SK-N-SH treated with all-trans-retinoic acid at 6 μM for 48 hours (cell line): ENCODE measurements around the gene STX10.

ENCODE experiments used
- ATAC-seq: fragments of 200-7000 bp; cut with Tn5 transposase; 3 replicates; pipeline ENCODE4 v1.9.1; 2020; ENCODE audit warnings: mild to moderate bottlenecking, moderate library complexity
- BACH2 ChIP-seq: fragments of 250-450 bp; sonication (Bioruptor Pico); IDR thresholded peaks from 2 replicates; pipeline ENCODE4 v1.9.0; 2021; ENCODE audit warnings: mild to moderate bottlenecking, borderline replicate concordance
- CSDC2 ChIP-seq: fragments of 250-450 bp; sonication (Bioruptor Pico); IDR thresholded peaks from 2 replicates; pipeline ENCODE4 v1.5.0; 2020; ENCODE audit warnings: mild to moderate bottlenecking, moderate library complexity
- ESRRG ChIP-seq: fragments of 250-450 bp; sonication (Bioruptor Pico); IDR thresholded peaks from 2 replicates; pipeline ENCODE4 v1.6.1; 2021; ENCODE audit warnings: mild to moderate bottlenecking
- GLIS3 ChIP-seq: fragments of 250-450 bp; sonication (Bioruptor Pico); IDR thresholded peaks from 2 replicates; pipeline ENCODE4 v1.5.0; 2020; ENCODE audit warnings: mild to moderate bottlenecking, moderate library complexity
- ISL1 ChIP-seq: fragments of 250-450 bp; sonication (Bioruptor Pico); IDR thresholded peaks from 2 replicates; pipeline ENCODE4 v2.1.2; 2022; ENCODE audit warnings: mild to moderate bottlenecking, moderate library complexity
- OSR1 ChIP-seq: fragments of 250-450 bp; sonication (Bioruptor Pico); IDR thresholded peaks from 2 replicates; pipeline ENCODE4 v1.8.0; 2022; ENCODE audit warnings: moderate library complexity, mild to moderate bottlenecking, inconsistent platforms
- RARB ChIP-seq: fragments of 250-450 bp; sonication (Bioruptor Pico); IDR thresholded peaks from 2 replicates; pipeline ENCODE4 v1.8.0; 2021; ENCODE audit warnings: mild to moderate bottlenecking, moderate library complexity
- SNAI2 ChIP-seq: fragments of 250-450 bp; sonication (Bioruptor Pico); IDR thresholded peaks from 2 replicates; pipeline ENCODE4 v1.5.0; 2020; ENCODE audit warnings: mild to moderate bottlenecking, moderate library complexity
- TCF4 ChIP-seq: fragments of 250-450 bp; sonication (Bioruptor Pico); IDR thresholded peaks from 2 replicates; pipeline ENCODE4 v1.8.0; 2021; ENCODE audit warnings: mild to moderate bottlenecking, moderate library complexity, borderline replicate concordance
- TOX ChIP-seq: fragments of 250-450 bp; sonication (Bioruptor Pico); IDR thresholded peaks from 2 replicates; pipeline ENCODE4 v1.8.0; 2021; ENCODE audit warnings: mild to moderate bottlenecking, moderate library complexity, borderline replicate concordance
- ZFP3 ChIP-seq: fragments of 250-450 bp; sonication (Bioruptor Pico); IDR thresholded peaks from 2 replicates; pipeline ENCODE4 v1.5.0; 2020; ENCODE audit warnings: mild to moderate bottlenecking, moderate library complexity
- ZFP30 ChIP-seq: fragments of 450-650 bp; formaldehyde crosslinking; IDR thresholded peaks from 2 replicates; pipeline ENCODE4 v1.5.0; 2022; ENCODE audit warnings: mild to moderate bottlenecking, moderate library complexity
- ZNF565 ChIP-seq: fragments of 450-650 bp; formaldehyde crosslinking; conservative IDR thresholded peaks from 2 replicates; pipeline ENCODE4 v1.5.0; 2020; ENCODE audit warnings: low read depth, mild to moderate bottlenecking, moderate library complexity
- ZNF70 ChIP-seq: fragments of 450-650 bp; formaldehyde crosslinking; IDR thresholded peaks from 2 replicates; pipeline ENCODE4 v1.5.0; 2020; ENCODE audit warnings: mild to moderate bottlenecking, moderate library complexity
- TF ChIP-seq, protein P1 (sequence below): fragments of 250-450 bp; sonication (Bioruptor Pico); IDR thresholded peaks from 2 replicates; pipeline ENCODE4 v1.8.0; 2020; ENCODE audit warnings: mild to moderate bottlenecking, moderate library complexity, borderline replicate concordance
- TF ChIP-seq, protein P2 (sequence below): fragments of 250-450 bp; sonication (Bioruptor Pico); IDR thresholded peaks from 2 replicates; pipeline ENCODE4 v1.5.0; 2020; ENCODE audit warnings: mild to moderate bottlenecking, moderate library complexity
- TF ChIP-seq, protein P3 (sequence below): fragments of 250-450 bp; sonication (Bioruptor Pico); IDR thresholded peaks from 2 replicates; pipeline ENCODE4 v1.5.1; 2021; ENCODE audit warnings: mild to moderate bottlenecking, moderate library complexity

Gene STX10

DNA sequence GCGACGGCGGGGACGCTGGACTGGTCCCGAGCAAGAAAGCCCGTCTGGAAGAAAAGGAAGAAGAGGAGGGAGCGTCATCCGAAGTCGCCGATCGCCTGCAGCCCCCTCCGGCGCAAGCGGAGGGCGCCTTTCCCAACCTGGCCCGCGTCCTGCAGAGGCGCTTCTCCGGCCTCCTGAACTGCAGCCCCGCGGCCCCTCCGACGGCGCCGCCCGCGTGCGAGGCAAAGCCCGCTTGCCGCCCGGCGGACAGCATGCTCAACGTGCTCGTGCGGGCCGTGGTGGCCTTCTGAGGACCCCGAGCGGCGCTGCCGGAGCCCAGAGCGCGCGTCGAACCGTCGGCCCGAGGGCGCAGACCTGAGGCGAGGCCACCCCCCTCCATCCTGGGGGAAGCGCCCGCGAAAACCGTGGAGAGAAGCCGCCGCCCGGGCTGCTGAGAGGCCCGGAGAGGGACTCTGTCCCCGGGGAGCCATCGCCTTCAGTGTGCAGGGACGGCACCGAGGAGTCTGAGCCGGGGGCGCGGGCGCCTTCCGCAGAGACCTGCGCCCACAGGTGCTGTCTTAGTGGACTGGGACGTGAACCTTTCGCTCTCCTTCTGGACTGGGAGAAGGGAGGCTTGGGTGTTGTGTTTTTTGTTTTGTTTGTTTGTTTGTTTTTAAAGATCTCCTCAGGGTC lies 3.5 kb upstream of the STX10 start:
- ATAC-seq, result no peak
- TF ChIP-seq ISL1 (CRISPR knock-in tag) (no peak), ZFP30 (no peak), GLIS3 (CRISPR knock-in tag) (no peak), ESRRG (CRISPR knock-in tag) (no peak)
- TF ChIP-seq, protein P1, sequence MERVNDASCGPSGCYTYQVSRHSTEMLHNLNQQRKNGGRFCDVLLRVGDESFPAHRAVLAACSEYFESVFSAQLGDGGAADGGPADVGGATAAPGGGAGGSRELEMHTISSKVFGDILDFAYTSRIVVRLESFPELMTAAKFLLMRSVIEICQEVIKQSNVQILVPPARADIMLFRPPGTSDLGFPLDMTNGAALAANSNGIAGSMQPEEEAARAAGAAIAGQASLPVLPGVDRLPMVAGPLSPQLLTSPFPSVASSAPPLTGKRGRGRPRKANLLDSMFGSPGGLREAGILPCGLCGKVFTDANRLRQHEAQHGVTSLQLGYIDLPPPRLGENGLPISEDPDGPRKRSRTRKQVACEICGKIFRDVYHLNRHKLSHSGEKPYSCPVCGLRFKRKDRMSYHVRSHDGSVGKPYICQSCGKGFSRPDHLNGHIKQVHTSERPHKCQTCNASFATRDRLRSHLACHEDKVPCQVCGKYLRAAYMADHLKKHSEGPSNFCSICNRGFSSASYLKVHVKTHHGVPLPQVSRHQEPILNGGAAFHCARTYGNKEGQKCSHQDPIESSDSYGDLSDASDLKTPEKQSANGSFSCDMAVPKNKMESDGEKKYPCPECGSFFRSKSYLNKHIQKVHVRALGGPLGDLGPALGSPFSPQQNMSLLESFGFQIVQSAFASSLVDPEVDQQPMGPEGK, result no peak

DNA sequence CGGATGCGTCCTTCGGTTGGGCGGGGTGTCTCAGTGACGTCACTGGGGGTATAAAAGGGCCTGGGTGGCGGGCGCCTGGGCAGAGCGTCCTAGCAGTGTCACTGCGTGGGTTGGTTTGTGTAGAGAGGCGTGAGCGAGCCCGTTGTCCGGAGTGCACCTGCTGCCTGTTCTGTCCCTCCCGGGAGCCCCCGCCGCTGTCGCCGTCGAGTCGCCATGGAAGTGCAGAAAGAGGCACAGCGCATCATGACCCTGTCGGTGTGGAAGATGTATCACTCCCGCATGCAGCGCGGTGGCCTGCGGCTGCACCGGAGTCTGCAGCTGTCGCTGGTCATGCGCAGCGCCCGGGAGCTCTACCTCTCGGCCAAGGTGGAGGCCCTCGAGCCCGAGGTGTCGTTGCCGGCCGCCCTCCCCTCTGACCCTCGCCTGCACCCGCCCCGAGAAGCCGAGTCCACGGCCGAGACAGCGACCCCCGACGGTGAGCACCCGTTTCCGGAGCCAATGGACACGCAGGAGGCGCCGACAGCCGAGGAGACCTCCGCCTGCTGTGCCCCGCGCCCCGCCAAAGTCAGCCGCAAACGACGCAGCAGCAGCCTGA lies 2.9 kb upstream of the STX10 start:
- TF ChIP-seq TOX (CRISPR knock-in tag), result peak; percentile 81
- peak; percentile 37; the same call in 1 of the 2 replicates for TF ChIP-seq SNAI2 (CRISPR knock-in tag)
- 0 out of 2 replicates have a peak, but pooled peaks have one; percentile 71 for TF ChIP-seq RARB (CRISPR knock-in tag)
- no peak for TF ChIP-seq ZNF70 (CRISPR knock-in tag)
- TF ChIP-seq TCF4 (CRISPR knock-in tag), result no peak; the same call in 1 of the 2 replicates
- TF ChIP-seq, protein P2, sequence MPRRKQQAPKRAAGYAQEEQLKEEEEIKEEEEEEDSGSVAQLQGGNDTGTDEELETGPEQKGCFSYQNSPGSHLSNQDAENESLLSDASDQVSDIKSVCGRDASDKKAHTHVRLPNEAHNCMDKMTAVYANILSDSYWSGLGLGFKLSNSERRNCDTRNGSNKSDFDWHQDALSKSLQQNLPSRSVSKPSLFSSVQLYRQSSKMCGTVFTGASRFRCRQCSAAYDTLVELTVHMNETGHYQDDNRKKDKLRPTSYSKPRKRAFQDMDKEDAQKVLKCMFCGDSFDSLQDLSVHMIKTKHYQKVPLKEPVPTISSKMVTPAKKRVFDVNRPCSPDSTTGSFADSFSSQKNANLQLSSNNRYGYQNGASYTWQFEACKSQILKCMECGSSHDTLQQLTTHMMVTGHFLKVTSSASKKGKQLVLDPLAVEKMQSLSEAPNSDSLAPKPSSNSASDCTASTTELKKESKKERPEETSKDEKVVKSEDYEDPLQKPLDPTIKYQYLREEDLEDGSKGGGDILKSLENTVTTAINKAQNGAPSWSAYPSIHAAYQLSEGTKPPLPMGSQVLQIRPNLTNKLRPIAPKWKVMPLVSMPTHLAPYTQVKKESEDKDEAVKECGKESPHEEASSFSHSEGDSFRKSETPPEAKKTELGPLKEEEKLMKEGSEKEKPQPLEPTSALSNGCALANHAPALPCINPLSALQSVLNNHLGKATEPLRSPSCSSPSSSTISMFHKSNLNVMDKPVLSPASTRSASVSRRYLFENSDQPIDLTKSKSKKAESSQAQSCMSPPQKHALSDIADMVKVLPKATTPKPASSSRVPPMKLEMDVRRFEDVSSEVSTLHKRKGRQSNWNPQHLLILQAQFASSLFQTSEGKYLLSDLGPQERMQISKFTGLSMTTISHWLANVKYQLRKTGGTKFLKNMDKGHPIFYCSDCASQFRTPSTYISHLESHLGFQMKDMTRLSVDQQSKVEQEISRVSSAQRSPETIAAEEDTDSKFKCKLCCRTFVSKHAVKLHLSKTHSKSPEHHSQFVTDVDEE (CRISPR knock-in tag), result peak; percentile 24; the same call in 1 of the 2 replicates
- TF ChIP-seq OSR1 (CRISPR knock-in tag), result no peak
- no peak for TF ChIP-seq BACH2 (CRISPR knock-in tag)
- TF ChIP-seq ESRRG (CRISPR knock-in tag), result no peak
- TF ChIP-seq, all 23 proteins: peak for 4
- ATAC-seq, result peak; percentile 27

DNA sequence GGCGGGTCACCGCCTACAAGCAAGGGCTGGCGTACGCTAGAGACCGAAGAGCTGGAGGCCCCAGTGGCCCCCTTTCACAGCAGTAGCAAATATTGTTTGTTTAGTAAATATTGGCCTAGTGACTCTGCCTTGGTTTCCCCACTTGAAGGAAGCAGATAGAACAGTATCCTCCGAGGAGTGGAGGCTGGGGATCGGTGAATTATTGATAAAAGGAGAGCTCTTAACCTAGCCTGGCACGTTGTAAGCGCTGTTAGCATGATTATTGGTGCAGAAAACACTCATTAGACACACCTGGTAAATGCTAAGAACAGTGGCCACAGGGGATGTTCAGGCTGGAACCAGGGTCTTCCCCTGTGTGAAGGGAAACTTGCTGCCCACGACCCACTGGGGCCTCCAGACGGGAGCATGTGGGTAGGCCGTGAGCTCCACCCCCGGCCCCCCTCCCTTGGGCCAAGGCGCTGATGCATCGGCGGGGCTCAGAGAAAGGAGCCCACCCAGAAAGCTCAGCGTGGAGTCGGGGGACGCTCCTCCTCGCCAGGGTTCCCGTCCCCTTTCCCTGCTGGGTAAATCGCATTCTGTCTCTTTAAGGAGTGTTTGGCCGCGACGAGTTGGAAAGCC lies 2.3 kb upstream of the STX10 start:
- ATAC-seq, result peak; percentile 0
- TF ChIP-seq, protein P3, sequence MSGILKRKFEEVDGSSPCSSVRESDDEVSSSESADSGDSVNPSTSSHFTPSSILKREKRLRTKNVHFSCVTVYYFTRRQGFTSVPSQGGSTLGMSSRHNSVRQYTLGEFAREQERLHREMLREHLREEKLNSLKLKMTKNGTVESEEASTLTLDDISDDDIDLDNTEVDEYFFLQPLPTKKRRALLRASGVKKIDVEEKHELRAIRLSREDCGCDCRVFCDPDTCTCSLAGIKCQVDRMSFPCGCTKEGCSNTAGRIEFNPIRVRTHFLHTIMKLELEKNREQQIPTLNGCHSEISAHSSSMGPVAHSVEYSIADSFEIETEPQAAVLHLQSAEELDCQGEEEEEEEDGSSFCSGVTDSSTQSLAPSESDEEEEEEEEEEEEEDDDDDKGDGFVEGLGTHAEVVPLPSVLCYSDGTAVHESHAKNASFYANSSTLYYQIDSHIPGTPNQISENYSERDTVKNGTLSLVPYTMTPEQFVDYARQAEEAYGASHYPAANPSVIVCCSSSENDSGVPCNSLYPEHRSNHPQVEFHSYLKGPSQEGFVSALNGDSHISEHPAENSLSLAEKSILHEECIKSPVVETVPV (CRISPR knock-in tag), result 0 out of 2 replicates have a peak, but pooled peaks have one; percentile 3
- TF ChIP-seq ZNF565 (CRISPR knock-in tag), result peak; percentile 62; the same call in 1 of the 2 replicates
- TF ChIP-seq, protein P2 (CRISPR knock-in tag), result no peak

DNA sequence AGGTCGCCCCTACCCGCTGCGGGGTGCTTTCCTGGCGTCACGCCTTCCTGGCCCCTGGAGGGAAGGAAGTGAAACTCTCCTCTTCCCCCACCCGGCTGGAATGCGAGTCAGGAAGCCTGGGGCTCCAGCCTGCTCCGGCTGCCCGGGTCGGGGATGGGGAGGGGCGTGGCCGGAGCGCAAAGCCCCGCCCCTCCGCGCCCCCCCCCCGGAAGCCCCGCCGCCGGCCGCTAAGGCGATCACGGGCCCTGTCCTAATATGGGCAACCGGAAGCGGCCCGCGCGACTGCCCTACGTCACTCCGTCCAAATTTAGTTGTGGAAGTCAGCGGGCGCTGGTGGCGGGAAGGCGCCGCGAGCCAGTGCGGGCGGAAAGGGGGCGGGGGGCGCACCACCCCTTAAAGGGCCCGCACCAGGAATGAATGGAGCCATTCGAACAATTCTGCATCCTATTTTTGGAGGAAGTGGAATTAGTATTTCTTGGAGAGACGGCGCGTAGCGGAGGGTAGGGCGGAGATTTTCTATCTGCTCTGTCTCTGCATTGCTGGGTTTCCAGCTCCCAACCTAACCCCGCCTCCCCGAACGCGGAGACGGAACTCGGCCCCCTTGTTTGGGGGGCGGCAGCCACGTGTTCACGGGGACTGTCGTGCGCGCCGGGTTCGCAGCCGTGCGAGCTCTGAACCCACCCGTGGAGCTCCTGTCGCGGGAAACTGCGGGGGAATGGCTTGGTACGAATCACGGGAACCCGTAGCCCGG lies 1.6 kb upstream of the STX10 start:
- ATAC-seq, result peak; percentile 54
- TF ChIP-seq GLIS3 (CRISPR knock-in tag), result 0 out of 2 replicates have a peak, but pooled peaks have one; percentile 74
- 0 out of 2 replicates have a peak, but pooled peaks have one; percentile 19 for TF ChIP-seq ZFP3
- TF ChIP-seq, protein P1, result peak; percentile 72; the same call in 1 of the 2 replicates
- TF ChIP-seq CSDC2 (CRISPR knock-in tag), result no peak
